ENCODE results near the gene PCCA. TPM values are rescaled to one million over a fixed set of nuclear protein-coding genes. Genes with fewer than 3 reads are reported as not detected.

Gene PCCA
- total RNA-seq, 4 donors from 2014 or later, result 40.1 to 82.8 (median 61.1) TPM

DNA sequence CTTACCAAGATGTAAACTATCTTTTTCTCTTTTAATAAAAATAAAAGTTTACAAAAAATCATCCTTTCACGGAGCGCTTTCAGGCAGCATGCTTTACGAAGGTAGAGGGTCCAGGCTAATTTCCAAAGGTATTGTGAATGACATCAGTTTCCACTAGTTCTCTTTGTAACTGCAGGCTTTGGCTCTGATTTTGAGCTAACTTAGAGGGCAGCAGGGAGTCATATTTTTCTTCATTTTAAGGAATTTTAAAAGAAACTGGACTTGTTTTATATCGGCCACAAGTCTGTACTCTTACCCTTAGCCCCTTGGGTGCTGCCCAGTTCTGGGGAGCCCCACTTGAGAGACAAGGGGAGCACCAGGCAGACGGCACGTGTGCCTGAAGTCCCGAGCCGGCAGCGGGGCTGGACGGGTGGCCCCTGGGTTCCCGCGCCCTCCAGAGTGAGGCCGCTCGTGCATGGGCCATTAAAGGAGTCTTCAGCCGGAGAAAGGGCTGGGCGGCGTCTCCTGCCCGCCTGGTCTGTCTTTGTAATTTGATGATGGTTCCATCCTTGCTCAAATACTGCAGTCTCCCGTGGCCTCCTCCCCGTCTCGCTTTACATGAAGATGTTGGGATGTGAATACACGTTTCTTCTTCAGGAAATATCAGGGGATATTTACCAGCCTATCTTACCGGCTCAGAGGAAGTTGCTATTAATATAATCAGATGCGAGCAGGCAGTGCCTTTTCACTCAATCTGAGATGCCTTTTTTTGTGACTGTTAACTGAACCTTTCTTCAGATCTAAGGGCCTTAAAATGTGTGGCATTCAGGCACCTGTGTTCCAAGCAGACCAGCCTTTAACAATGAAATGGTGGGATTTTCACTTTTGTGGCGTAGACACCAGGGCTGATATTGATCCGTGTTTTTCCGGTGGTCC lies 432.3 kb downstream of the PCCA start:
- TF ChIP-seq, protein P1, sequence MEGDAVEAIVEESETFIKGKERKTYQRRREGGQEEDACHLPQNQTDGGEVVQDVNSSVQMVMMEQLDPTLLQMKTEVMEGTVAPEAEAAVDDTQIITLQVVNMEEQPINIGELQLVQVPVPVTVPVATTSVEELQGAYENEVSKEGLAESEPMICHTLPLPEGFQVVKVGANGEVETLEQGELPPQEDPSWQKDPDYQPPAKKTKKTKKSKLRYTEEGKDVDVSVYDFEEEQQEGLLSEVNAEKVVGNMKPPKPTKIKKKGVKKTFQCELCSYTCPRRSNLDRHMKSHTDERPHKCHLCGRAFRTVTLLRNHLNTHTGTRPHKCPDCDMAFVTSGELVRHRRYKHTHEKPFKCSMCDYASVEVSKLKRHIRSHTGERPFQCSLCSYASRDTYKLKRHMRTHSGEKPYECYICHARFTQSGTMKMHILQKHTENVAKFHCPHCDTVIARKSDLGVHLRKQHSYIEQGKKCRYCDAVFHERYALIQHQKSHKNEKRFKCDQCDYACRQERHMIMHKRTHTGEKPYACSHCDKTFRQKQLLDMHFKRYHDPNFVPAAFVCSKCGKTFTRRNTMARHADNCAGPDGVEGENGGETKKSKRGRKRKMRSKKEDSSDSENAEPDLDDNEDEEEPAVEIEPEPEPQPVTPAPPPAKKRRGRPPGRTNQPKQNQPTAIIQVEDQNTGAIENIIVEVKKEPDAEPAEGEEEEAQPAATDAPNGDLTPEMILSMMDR (IDR thresholded peaks at IDR 0.05; ENCODE audit: low read depth), result no peak

DNA sequence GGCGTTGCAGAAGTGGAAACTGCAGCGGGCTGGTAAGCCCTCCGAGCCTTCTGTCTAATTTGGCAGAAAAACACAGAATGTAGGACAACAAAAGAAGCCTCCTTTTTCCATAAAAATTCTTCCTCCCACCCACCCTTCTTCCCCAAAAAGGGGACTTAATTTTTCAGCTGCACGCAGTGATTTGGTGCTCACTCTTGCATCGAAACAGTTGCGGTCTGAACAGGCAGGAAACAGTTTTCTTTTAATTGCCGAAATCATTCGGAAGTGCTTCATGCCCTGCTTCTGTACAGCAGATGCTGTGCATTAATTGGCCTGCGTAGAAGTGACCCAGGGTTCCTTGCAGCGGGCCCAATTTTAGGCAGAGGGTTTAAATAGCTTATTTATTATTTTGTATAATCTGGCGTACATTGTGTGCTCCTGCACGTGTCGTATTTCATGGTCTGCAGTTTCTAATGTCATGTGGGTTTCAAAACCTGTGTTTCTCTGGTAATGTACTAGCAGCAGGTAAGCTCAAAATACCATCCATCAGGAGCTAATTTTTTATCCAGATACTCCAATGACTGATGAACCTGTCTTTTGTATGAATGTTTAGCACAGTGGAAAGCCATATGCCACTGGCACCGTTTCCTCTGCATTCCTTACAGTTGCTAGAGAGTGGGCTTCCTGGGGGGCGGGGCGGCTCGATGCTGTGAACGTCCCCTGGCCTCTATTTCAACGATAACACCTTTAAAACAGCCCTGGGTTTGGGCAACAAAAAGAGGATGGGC lies 433.1 kb downstream of the PCCA start:
- TF ChIP-seq, protein P1 (IDR thresholded peaks at IDR 0.05; ENCODE audit: low read depth), result no peak

GRCh38 chr13:100522618-100523309 lies 433.9 kb downstream of the PCCA start:
- TF ChIP-seq, protein P1 (IDR thresholded peaks at IDR 0.05; ENCODE audit: low read depth), result no peak

GRCh38 chr13:100523411-100523810 lies 434.5 kb downstream of the PCCA start:
- TF ChIP-seq, protein P1 (IDR thresholded peaks at IDR 0.05; ENCODE audit: low read depth), result no peak

DNA sequence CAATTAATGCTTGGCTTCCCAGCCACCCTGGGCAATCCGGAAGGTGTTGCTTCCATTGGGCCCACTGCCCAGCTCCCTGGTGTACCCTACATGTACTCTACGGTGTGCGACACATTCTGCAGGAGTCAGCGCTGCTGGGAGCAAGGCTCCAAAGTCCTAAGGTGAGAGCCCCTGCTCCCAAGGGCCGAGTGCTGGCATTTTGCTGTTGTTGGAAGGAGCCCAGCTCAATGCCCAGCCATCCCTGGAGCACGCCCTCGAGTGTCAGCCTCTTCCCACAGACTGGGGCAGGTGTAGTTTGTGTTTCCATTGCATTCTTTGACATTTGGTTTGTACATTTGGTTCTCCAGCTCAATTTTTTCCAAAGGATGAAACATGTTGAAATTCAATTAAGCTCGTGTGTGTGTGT lies 435.1 kb downstream of the PCCA start:
- TF ChIP-seq, protein P1 (IDR thresholded peaks at IDR 0.05; ENCODE audit: low read depth), result no peak

GRCh38 chr13:100525453-100526317 lies 436.8 kb downstream of the PCCA start:
- TF ChIP-seq, protein P1 (IDR thresholded peaks at IDR 0.05; ENCODE audit: low read depth), result no peak

Data from subcutaneous adipose tissue (tissue), 4 donors.